CD4-positive, alpha-beta T cell (primary cell): ENCODE results near the gene UBTD1. TPM values are rescaled to one million over a fixed set of nuclear protein-coding genes. Genes with fewer than 3 reads are reported as not detected.

ENCODE experiments used
- ATAC-seq: fragments of 200-7000 bp; cut with Tn5 transposase; one replicate; pipeline ENCODE4 v1.10.0; 2022; ENCODE audit warnings: mild to moderate bottlenecking; ENCODE audit not compliant: poor library complexity
- CTCF ChIA-PET: fragments of 350-600 bp; sonication (Branson Sonifier 250); formaldehyde crosslinking; loops from one replicate; lab custom pipeline; 2021; ENCODE audit warnings: antibody characterized with exemption, inconsistent platforms; lab: Charles Lee
- POLR2A ChIA-PET: fragments of 350-600 bp; sonication (Branson Sonifier 250); formaldehyde crosslinking; loops from one replicate; lab custom pipeline; 2021; ENCODE audit warnings: antibody characterized with exemption, inconsistent platforms; lab: Charles Lee
- DNase-seq, 14 experiments: peaks; one replicate each; pipeline ENCODE4 v3.0.0-alpha.2; 2013 to 2020; ENCODE audit warnings: mixed read lengths in 2 of 14
- H3K27ac ChIP-seq, 2 donors: one replicate each; pipeline versions ENCODE4 v1.5.1 to v1.7.0; 2013; ENCODE audit warnings: low read length in 2 of 2, low read depth in 1 of 2, mild to moderate bottlenecking in 1 of 2
- H3K27me3 ChIP-seq, 2 experiments: 1 replicate in 1 of 2; 2 replicates in 1 of 2; pipeline versions ENCODE4 v1.6.1 to v1.7.0; 2013; ENCODE audit warnings: low read length in 2 of 2, control low read depth in 1 of 2, mild to moderate bottlenecking in 1 of 2, moderate library complexity in 1 of 2; ENCODE audit not compliant: insufficient read depth in 2 of 2, control insufficient read depth in 1 of 2
- H3K36me3 ChIP-seq: one replicate; pipeline ENCODE4 v1.6.1; 2013; ENCODE audit warnings: low read length, control low read depth; ENCODE audit not compliant: insufficient read depth
- H3K4me1 ChIP-seq: one replicate; pipeline ENCODE4 v1.6.1; 2013; ENCODE audit warnings: low read length, control low read depth; ENCODE audit not compliant: insufficient read depth
- H3K4me3 ChIP-seq: one replicate; pipeline ENCODE4 v1.5.1; 2013; ENCODE audit warnings: mild to moderate bottlenecking, low read length, moderate library complexity
- H3K9me3 ChIP-seq, 2 experiments: 1 replicate in 1 of 2; 2 replicates in 1 of 2; pipeline versions ENCODE4 v1.6.1 to v1.7.0; 2013; ENCODE audit warnings: low read length in 2 of 2, mild to moderate bottlenecking in 2 of 2, control low read depth in 1 of 2, moderate library complexity in 1 of 2; ENCODE audit not compliant: control insufficient read depth in 1 of 2, insufficient read depth in 1 of 2
- H3K27ac Mint-ChIP-seq: one replicate; pipeline ENCODE4 v1.8.0; 2020; ENCODE audit warnings: mixed read lengths
- H3K27me3 Mint-ChIP-seq: one replicate; pipeline ENCODE4 v1.8.0; 2021; ENCODE audit warnings: mixed read lengths
- H3K36me3 Mint-ChIP-seq: one replicate; pipeline ENCODE4 v1.8.0; 2021; ENCODE audit warnings: low read depth, mixed read lengths
- H3K4me1 Mint-ChIP-seq: one replicate; pipeline ENCODE4 v1.8.0; 2021; ENCODE audit warnings: low read depth, mixed read lengths
- H3K4me3 Mint-ChIP-seq: one replicate; pipeline ENCODE4 v1.8.0; 2020; ENCODE audit warnings: mild to moderate bottlenecking, mixed read lengths
- H3K9me3 Mint-ChIP-seq: one replicate; pipeline ENCODE4 v1.8.0; 2020; ENCODE audit warnings: mixed read lengths
- CTCF ChIP-seq: fragments of 200-600 bp; IDR thresholded peaks from one replicate; pipeline ENCODE4 v1.8.0; 2022; ENCODE audit warnings: antibody characterized with exemption, mild to moderate bottlenecking
- intact Hi-C, 2 experiments: fragments of 100-400 bp; cut with DNase I in 1 of 2; cut with micrococcal nuclease in 1 of 2; formaldehyde crosslinking; loops; one replicate each; pipeline versions ENCODE4 v1.15.1 to v1.9.0; 2023 to 2025; cut with DNase I, micrococcal nuclease
- total RNA-seq, 174 experiments: library from RNA in 2 of 174; stranded (reverse) in 2 of 174; gene quantifications; one replicate each; pipeline ENCODE4 v1.2.3 and lab custom pipeline; 2021 to 2026

Gene UBTD1
- total RNA-seq, 2 experiments from 2014 or later: 0.56 to 0.80 TPM

GRCh38 chr10:97529685-97530465, 31.2 kb downstream of the UBTD1 start:
- H3K27me3 Mint-ChIP-seq: no peaks in the 10 kb centered on the region
- H3K27me3 ChIP-seq: no peaks in the 10 kb centered on the region
- ATAC-seq (no peak), DNase-seq (no peak)
- no peak overlapping the region for H3K27ac Mint-ChIP-seq
- ChIA-PET CTCF (no interaction called here), POLR2A (no interaction called here)
- H3K36me3 Mint-ChIP-seq: no peaks in the 10 kb centered on the region
- no peak overlapping the region for H3K27ac ChIP-seq
- no peaks in the 10 kb centered on the region for H3K4me1 ChIP-seq
- H3K9me3 ChIP-seq: no peaks in the 10 kb centered on the region
- intact Hi-C loops: no loop called here
- no peaks in the 10 kb centered on the region for H3K36me3 ChIP-seq
- no peak overlapping the region for H3K4me3 Mint-ChIP-seq
- no peaks in the 10 kb centered on the region for H3K9me3 Mint-ChIP-seq
- no peak for TF ChIP-seq CTCF
- no peaks in the 10 kb centered on the region for H3K4me1 Mint-ChIP-seq
- H3K4me3 ChIP-seq: no peak overlapping the region

GRCh38 chr10:97531401-97531986, 32.8 kb downstream of the UBTD1 start:
- Histone ChIP-seq H3K9me3 (no peaks in the 10 kb centered on the region), H3K4me3 (no peak overlapping the region), H3K27ac (no peak overlapping the region), H3K36me3 (no peaks in the 10 kb centered on the region), H3K4me1 (no peaks in the 10 kb centered on the region), H3K27me3 (no peaks in the 10 kb centered on the region)
- H3K4me1 Mint-ChIP-seq: no peaks in the 10 kb centered on the region
- ATAC-seq (no peak), DNase-seq (no peak)
- H3K4me3 Mint-ChIP-seq: no peak overlapping the region
- H3K27me3 Mint-ChIP-seq: no peaks in the 10 kb centered on the region
- CTCF ChIA-PET: no interaction called here
- intact Hi-C loops: no loop called here
- TF ChIP-seq CTCF: no peak
- H3K36me3 Mint-ChIP-seq: no peaks in the 10 kb centered on the region
- POLR2A ChIA-PET: no interaction called here
- H3K27ac Mint-ChIP-seq: no peak overlapping the region
- H3K9me3 Mint-ChIP-seq: no peaks in the 10 kb centered on the region

- ChIA-PET POLR2A (no interaction called here), CTCF (no interaction called here)
- Mint-ChIP-seq H3K36me3 (no peaks in the 10 kb centered on the region), H3K27me3 (no peaks in the 10 kb centered on the region), H3K9me3 (no peaks in the 10 kb centered on the region), H3K27ac (no peak overlapping the region), H3K4me3 (no peak overlapping the region), H3K4me1 (no peaks in the 10 kb centered on the region)
- no peak for TF ChIP-seq CTCF
- no peaks in the 10 kb centered on the region for H3K9me3 ChIP-seq
- no peak overlapping the region for H3K4me3 ChIP-seq
- H3K27ac ChIP-seq: no peak overlapping the region
- H3K4me1 ChIP-seq: no peaks in the 10 kb centered on the region
- no peaks in the 10 kb centered on the region for H3K27me3 ChIP-seq
- no peak for DNase-seq
- intact Hi-C loops: no loop called here
- H3K36me3 ChIP-seq: no peaks in the 10 kb centered on the region
- no peak for ATAC-seq
Measured at GRCh38 chr10:97532935-97533671, 34.4 kb downstream of the UBTD1 start.
